A673 (cell line): Measurements from ENCODE around the gene NDST1. TPM values are rescaled to one million over a fixed set of nuclear protein-coding genes. Genes with fewer than 3 reads are reported as not detected.

Experiments
- BruUV-seq: library from RNA; stranded (reverse); fragments of 400-500 nt; replicated peaks from 2 replicates; lab custom pipeline; 2021; lab: Mats Ljungman, UMichigan
- CTCF ChIA-PET: fragments of 300-600 bp; sonication (Branson Sonifier 250); formaldehyde crosslinking; loops from one replicate; lab custom pipeline; 2022; ENCODE audit warnings: antibody characterized with exemption; lab: Charles Lee
- POLR2A ChIA-PET: fragments of 300-600 bp; sonication (Branson Sonifier 250); formaldehyde crosslinking; loops from one replicate; lab custom pipeline; 2022; ENCODE audit warnings: antibody characterized with exemption; ENCODE audit not compliant: low non-redundant PET; lab: Charles Lee
- DNase-seq: peaks from one replicate; pipeline ENCODE4 v3.0.0-alpha.2; 2015; ENCODE audit warnings: low spot score
- H3K27ac ChIP-seq: fragments of 200-600 bp; sonication (generic); 2 replicates; pipeline ENCODE4 v1.5.1; 2016; ENCODE audit warnings: mixed run types, low read depth, mild to moderate bottlenecking, mixed read lengths, antibody characterized with exemption, low read length; ENCODE audit not compliant: poor library complexity, severe bottlenecking
- H3K27me3 ChIP-seq: fragments of 200-600 bp; sonication (generic); replicated peaks from 2 replicates; pipeline ENCODE4 v1.6.1; 2017; ENCODE audit warnings: mixed run types, low read depth, mild to moderate bottlenecking, mixed read lengths, antibody characterized with exemption, low read length; ENCODE audit not compliant: insufficient read depth, poor library complexity
- H3K36me3 ChIP-seq: fragments of 200-600 bp; sonication (generic); 2 replicates; pipeline ENCODE4 v1.6.1; 2016; ENCODE audit warnings: mixed run types, mild to moderate bottlenecking, mixed read lengths, antibody characterized with exemption, low read length; ENCODE audit not compliant: insufficient read depth, poor library complexity, severe bottlenecking
- H3K4me1 ChIP-seq: fragments of 200-600 bp; sonication (generic); 2 replicates; pipeline ENCODE4 v1.6.1; 2017; ENCODE audit warnings: mixed run types, mild to moderate bottlenecking, mixed read lengths, antibody characterized with exemption, low read length; ENCODE audit not compliant: insufficient read depth, poor library complexity, severe bottlenecking
- H3K4me3 ChIP-seq: fragments of 200-600 bp; sonication (generic); 2 replicates; pipeline ENCODE4 v1.5.1; 2016; ENCODE audit warnings: low read depth, mixed run types, mild to moderate bottlenecking, mixed read lengths, low read length; ENCODE audit not compliant: poor library complexity, severe bottlenecking
- H3K9me3 ChIP-seq: fragments of 200-600 bp; sonication (generic); 2 replicates; pipeline ENCODE4 v1.6.1; 2016; ENCODE audit warnings: mixed run types, low read depth, mild to moderate bottlenecking, mixed read lengths, antibody characterized with exemption, low read length; ENCODE audit not compliant: poor library complexity, severe bottlenecking
- CTCF ChIP-seq: fragments of 300-800, 200-600 bp; sonication (generic); conservative IDR thresholded peaks from 2 replicates; pipeline ENCODE4 v1.5.1; 2017; ENCODE audit warnings: low read depth, mild to moderate bottlenecking, antibody characterized with exemption, low read length, moderate library complexity, mixed read lengths
- EZH2 ChIP-seq: fragments of 200-600 bp; sonication (generic); IDR thresholded peaks from 2 replicates; pipeline ENCODE4 v1.6.1; 2017; ENCODE audit warnings: borderline replicate concordance, low read depth, mild to moderate bottlenecking, mixed read lengths, antibody characterized with exemption, low read length; ENCODE audit not compliant: poor library complexity, severe bottlenecking
- intact Hi-C: fragments of 100-400 bp; cut with micrococcal nuclease; formaldehyde crosslinking; loops from one replicate; pipeline ENCODE4 v1.10.0; 2022; ENCODE audit not compliant: unreplicated experiment
- total RNA-seq: library from RNA; stranded (reverse); gene quantifications from 2 replicates; pipeline ENCODE4 v1.2.3, GENCODE V29; 2021

Gene NDST1
- total RNA-seq, 1 experiment from 2014 or later, result 44.0 TPM

GRCh38 chr5:150529555-150529954, 21.6 kb downstream of the NDST1 start:
- no peak for TF ChIP-seq EZH2
- TF ChIP-seq CTCF, result no peak
- no peak for DNase-seq
- peaks cover 12% of the 10 kb centered on the region for H3K4me1 ChIP-seq
- H3K9me3 ChIP-seq, result no peaks in the 10 kb centered on the region
- no TSS peak for BruUV-seq
- no peaks in the 10 kb centered on the region for H3K27me3 ChIP-seq
- no peak overlapping the region for H3K27ac ChIP-seq
- H3K4me3 ChIP-seq, result no peak overlapping the region
- POLR2A ChIA-PET, result no interaction called here
- CTCF ChIA-PET, result no interaction called here
- peaks cover 8% of the 10 kb centered on the region for H3K36me3 ChIP-seq
- intact Hi-C loops, result no loop called here

DNA sequence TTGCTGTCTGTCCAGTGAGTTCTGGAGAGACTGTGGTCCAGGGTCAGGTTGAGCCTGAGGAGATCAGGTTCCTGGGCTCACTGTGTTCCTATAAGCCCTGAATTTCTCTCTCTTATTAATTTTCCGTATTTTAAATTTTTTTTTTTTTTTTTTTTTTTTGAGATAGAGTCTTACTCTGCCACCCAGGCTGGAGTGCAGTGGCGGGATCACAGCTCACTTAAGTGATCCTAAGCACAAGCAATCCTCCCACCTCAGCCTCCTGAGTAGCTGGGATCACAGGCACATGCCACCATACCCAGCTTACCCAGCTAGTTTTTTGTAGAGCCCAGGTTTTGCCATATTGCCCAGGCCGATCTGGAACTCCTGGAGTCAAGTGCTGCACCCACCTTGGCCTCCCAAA, 22.5 kb downstream of the NDST1 start:
- peaks cover 17% of the 10 kb centered on the region for H3K36me3 ChIP-seq
- BruUV-seq, result no TSS peak
- H3K4me1 ChIP-seq, result peaks cover 12% of the 10 kb centered on the region
- POLR2A ChIA-PET, result interaction anchor here (0.6 kb wide), 1 partner anchor 69 kb away, joined by 4 read pairs; no protein-coding TSS in a partner anchor
- H3K27me3 ChIP-seq, result no peaks in the 10 kb centered on the region
- no peak overlapping the region for H3K4me3 ChIP-seq
- no peak for TF ChIP-seq CTCF
- no peak for TF ChIP-seq EZH2
- intact Hi-C loops, result no loop called here
- CTCF ChIA-PET, result interaction anchor here (0.7 kb wide), 1 partner anchor 71 kb away, joined by 3 read pairs; no protein-coding TSS in a partner anchor
- DNase-seq, result no peak
- H3K27ac ChIP-seq, result no peak overlapping the region
- no peaks in the 10 kb centered on the region for H3K9me3 ChIP-seq

DNA sequence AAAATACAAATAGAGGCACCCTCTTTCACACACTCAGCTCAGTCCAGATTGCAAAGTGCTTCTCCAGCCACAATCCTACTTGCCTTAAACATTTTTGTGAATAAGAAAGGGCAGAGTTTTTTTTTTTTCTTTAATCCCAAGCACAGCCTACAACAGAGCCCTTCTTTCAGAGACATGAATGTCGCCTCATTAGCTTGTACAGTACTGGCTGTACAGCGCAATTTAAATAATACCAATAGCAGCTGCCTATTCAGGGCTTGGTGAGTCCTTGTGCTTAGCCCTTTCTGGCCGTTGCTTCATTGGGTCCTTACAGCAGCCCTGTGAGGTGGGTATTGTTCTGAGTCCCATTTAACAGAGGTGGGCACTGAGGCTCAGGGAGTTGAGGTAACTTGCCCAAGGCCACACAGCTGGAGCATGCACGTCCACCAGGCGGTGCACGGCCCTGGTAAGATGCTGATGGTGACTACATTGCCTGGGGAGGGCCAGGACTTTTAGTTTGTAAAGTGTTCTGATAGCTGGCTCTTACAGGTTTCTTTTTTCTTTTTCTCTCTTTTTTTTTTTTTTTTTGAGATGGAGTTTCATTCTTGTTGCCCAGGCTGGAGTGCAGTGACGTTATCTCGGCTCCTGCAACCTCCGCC, 23.1 kb downstream of the NDST1 start:
- intact Hi-C loops, result no loop called here
- H3K4me1 ChIP-seq, result peaks cover 12% of the 10 kb centered on the region
- CTCF ChIA-PET, result interaction anchor here (0.7 kb wide), 2 partner anchors 72 to 520 kb away, joined by 3 to 4 read pairs; no protein-coding TSS in a partner anchor
- no peak for TF ChIP-seq EZH2
- TF ChIP-seq CTCF, result no peak
- no peaks in the 10 kb centered on the region for H3K9me3 ChIP-seq
- H3K36me3 ChIP-seq, result peaks cover 18% of the 10 kb centered on the region
- POLR2A ChIA-PET, result no interaction called here
- no peaks in the 10 kb centered on the region for H3K27me3 ChIP-seq
- no peak for DNase-seq
- no peak overlapping the region for H3K4me3 ChIP-seq
- no TSS peak for BruUV-seq
- no peak overlapping the region for H3K27ac ChIP-seq
